H9 (cell line): ENCODE results near the gene P4HB. TPM values are rescaled to one million over a fixed set of nuclear protein-coding genes. Genes with fewer than 3 reads are reported as not detected.

Source experiments
- DNase-seq: peaks from one replicate; pipeline ENCODE4 v3.0.0-alpha.2; 2017
- H2AFZ ChIP-seq: one replicate; pipeline ENCODE4 v1.6.1; 2013; ENCODE audit warnings: mild to moderate bottlenecking, low read length, control low read depth, moderate library complexity
- H2AK5ac ChIP-seq: 2 replicates; pipeline ENCODE4 v1.6.1; 2013; ENCODE audit warnings: low read length, control low read depth, mixed read lengths; ENCODE audit not compliant: insufficient read length
- H2BK120ac ChIP-seq: one replicate; pipeline ENCODE4 v1.6.1; 2013; ENCODE audit warnings: low read depth, mild to moderate bottlenecking, low read length, control low read depth, inconsistent platforms; ENCODE audit not compliant: poor library complexity, severe bottlenecking
- H2BK12ac ChIP-seq: 2 replicates; pipeline ENCODE4 v1.6.1; 2013; ENCODE audit warnings: low read length, control low read depth, mixed read lengths, low read depth; ENCODE audit not compliant: insufficient read length
- H2BK15ac ChIP-seq: 2 replicates; pipeline ENCODE4 v1.6.1; 2013; ENCODE audit warnings: low read depth, low read length, control low read depth
- H2BK20ac ChIP-seq: one replicate; pipeline ENCODE4 v1.6.1; 2013; ENCODE audit warnings: low read depth, mild to moderate bottlenecking, low read length, control low read depth, inconsistent platforms; ENCODE audit not compliant: poor library complexity, severe bottlenecking
- H2BK5ac ChIP-seq: 2 replicates; pipeline ENCODE4 v1.6.1; 2013; ENCODE audit warnings: low read length, control low read depth, mixed read lengths; ENCODE audit not compliant: insufficient read length
- H3K14ac ChIP-seq: 2 replicates; pipeline ENCODE4 v1.6.1; 2013; ENCODE audit warnings: low read length, control low read depth; ENCODE audit not compliant: insufficient read depth
- H3K18ac ChIP-seq: 2 replicates; pipeline ENCODE4 v1.6.1; 2013; ENCODE audit warnings: low read depth, mild to moderate bottlenecking, mixed read lengths, low read length, control low read depth; ENCODE audit not compliant: insufficient read length
- H3K23ac ChIP-seq: 2 replicates; pipeline ENCODE4 v1.6.1; 2013; ENCODE audit warnings: low read length, control low read depth, mixed read lengths, low read depth; ENCODE audit not compliant: insufficient read length
- H3K23me2 ChIP-seq: 2 replicates; pipeline ENCODE4 v1.6.1; 2013; ENCODE audit warnings: low read depth, mild to moderate bottlenecking, mixed read lengths, low read length, control low read depth; ENCODE audit not compliant: insufficient read length, poor library complexity, severe bottlenecking
- H3K27ac ChIP-seq: 2 replicates; pipeline ENCODE4 v1.5.1; 2013; ENCODE audit warnings: low read length, control low read depth, mixed read lengths, low read depth; ENCODE audit not compliant: insufficient read length
- H3K27me3 ChIP-seq: 2 replicates; pipeline ENCODE4 v1.6.1; 2013; ENCODE audit warnings: low read length, control low read depth, inconsistent platforms; ENCODE audit not compliant: insufficient read depth
- H3K4ac ChIP-seq: 2 replicates; pipeline ENCODE4 v1.6.1; 2013; ENCODE audit warnings: low read depth, mild to moderate bottlenecking, control low read depth, inconsistent platforms, low read length, moderate library complexity
- H3K4me1 ChIP-seq: 2 replicates; pipeline ENCODE4 v1.6.1; 2013; ENCODE audit warnings: low read length, control low read depth, inconsistent platforms; ENCODE audit not compliant: insufficient read depth
- H3K4me2 ChIP-seq: 2 replicates; pipeline ENCODE4 v1.6.1; 2013; ENCODE audit warnings: low read length, control low read depth, mixed read lengths; ENCODE audit not compliant: insufficient read length, insufficient read depth
- H3K56ac ChIP-seq: 2 replicates; pipeline ENCODE4 v1.6.1; 2013; ENCODE audit warnings: low read depth, mild to moderate bottlenecking, mixed read lengths, low read length, control low read depth; ENCODE audit not compliant: insufficient read length
- H3K79me1 ChIP-seq: 2 replicates; pipeline ENCODE4 v1.6.1; 2013; ENCODE audit warnings: low read depth, mild to moderate bottlenecking, moderate library complexity, low read length, control low read depth, inconsistent platforms; ENCODE audit not compliant: insufficient read depth, poor library complexity, severe bottlenecking
- H3K79me2 ChIP-seq: 2 replicates; pipeline ENCODE4 v1.6.1; 2013; ENCODE audit warnings: low read length, control low read depth, inconsistent platforms; ENCODE audit not compliant: insufficient read depth
- H3K9ac ChIP-seq: 2 replicates; pipeline ENCODE4 v1.6.1; 2013; ENCODE audit warnings: low read length, control low read depth, mixed read lengths; ENCODE audit not compliant: insufficient read length; ENCODE audit errors: extremely low read depth
- H3K9me3 ChIP-seq: one replicate; pipeline ENCODE4 v1.6.1; 2013; ENCODE audit warnings: low read depth, low read length, inconsistent platforms; ENCODE audit not compliant: control insufficient read depth
- H3T11ph ChIP-seq: one replicate; pipeline ENCODE4 v1.6.1; 2013; ENCODE audit warnings: mild to moderate bottlenecking, low read length, control low read depth, inconsistent platforms
- H4K20me1 ChIP-seq: one replicate; pipeline ENCODE4 v1.6.1; 2013; ENCODE audit not compliant: control insufficient read depth, insufficient read length, insufficient read depth
- H4K5ac ChIP-seq: 2 replicates; pipeline ENCODE4 v1.6.1; 2013; ENCODE audit warnings: low read depth, mild to moderate bottlenecking, mixed read lengths, low read length, control low read depth; ENCODE audit not compliant: insufficient read length
- H4K8ac ChIP-seq: replicated peaks from 2 replicates; pipeline ENCODE4 v1.6.1; 2013; ENCODE audit warnings: low read length, control low read depth, mixed read lengths, low read depth; ENCODE audit not compliant: insufficient read length
- H4K91ac ChIP-seq: 2 replicates; pipeline ENCODE4 v1.6.1; 2013; ENCODE audit warnings: low read depth, mild to moderate bottlenecking, moderate library complexity, mixed read lengths, low read length, control low read depth; ENCODE audit not compliant: insufficient read length
- H3K27ac Mint-ChIP-seq, 3 experiments: 2 replicates in 2 of 3; 3 replicates in 1 of 3; pipeline ENCODE4 v1.8.0; 2020 to 2021; ENCODE audit warnings: mixed read lengths in 3 of 3, mild to moderate bottlenecking in 1 of 3, moderate library complexity in 1 of 3
- H3K27me3 Mint-ChIP-seq: 2 replicates; pipeline ENCODE4 v1.8.0; 2021; ENCODE audit warnings: low read depth, mild to moderate bottlenecking, moderate library complexity, mixed read lengths
- H3K36me3 Mint-ChIP-seq, 3 experiments: 2 replicates in 2 of 3; 3 replicates in 1 of 3; pipeline ENCODE4 v1.8.0; 2020 to 2021; ENCODE audit warnings: low read depth in 3 of 3, mixed read lengths in 3 of 3; ENCODE audit not compliant: insufficient read depth in 1 of 3
- H3K4me1 Mint-ChIP-seq, 2 experiments: 2 replicates each; pipeline ENCODE4 v1.8.0; 2020; ENCODE audit warnings: mixed read lengths in 2 of 2
- H3K4me3 Mint-ChIP-seq, 2 experiments: 2 replicates in 1 of 2; 3 replicates in 1 of 2; pipeline ENCODE4 v1.8.0; 2020 to 2021; ENCODE audit warnings: mild to moderate bottlenecking in 2 of 2, mixed read lengths in 2 of 2, moderate library complexity in 1 of 2
- H3K9me3 Mint-ChIP-seq, 2 experiments: 2 replicates in 1 of 2; 3 replicates in 1 of 2; pipeline ENCODE4 v1.8.0; 2020; ENCODE audit warnings: mild to moderate bottlenecking in 2 of 2, mixed read lengths in 2 of 2, moderate library complexity in 1 of 2
- WGBS: extraction: QIAGEN DNeasy Blood & Tissue Kit; methylation state at CpG from one replicate; pipeline ENCODE4 v1.1.7; 2013; ENCODE audit warnings: missing lambda C conversion rate, low lambda C conversion rate, mixed read lengths; ENCODE audit not compliant: insufficient read length; ENCODE audit errors: extremely low coverage; 5-methylcytosine and 5-hydroxymethylcytosine counted together
- total RNA-seq: library from RNA; stranded (reverse); gene quantifications from 2 replicates; pipeline ENCODE4 v1.2.1, GENCODE V29; 2021
- TF ChIP-seq, protein P1 (sequence below): fragments of 200-600 bp; sonication (generic); conservative IDR thresholded peaks from 3 replicates; pipeline ENCODE4 v1.8.0; 2021; ENCODE audit warnings: antibody characterized with exemption, mild to moderate bottlenecking

P4HB gene
- total RNA-seq, 1 experiment from 2014 or later: 366 TPM

- Mint-ChIP-seq H3K4me1 (no peaks in the 10 kb centered on the region), H3K27me3 (no peaks in the 10 kb centered on the region; the same call in 1 of the 2 replicates), H3K27ac (peak overlapping the region in 1 of 3 experiments; percentile 35; a peak in 1 of 7 replicates), H3K4me3 (no peak overlapping the region), H3K9me3 (no peaks in the 10 kb centered on the region), H3K36me3 (peaks cover 31 to 75% (median 63%) of the 10 kb centered on the region in 3 experiments; a peak in 6 of 7 replicates)
- no peak overlapping the region for H3K9ac ChIP-seq
- DNase-seq: no peak
- no peak overlapping the region for H2BK5ac ChIP-seq
- H3T11ph ChIP-seq: no peak overlapping the region
- H3K4ac ChIP-seq: no peak overlapping the region
- no peak overlapping the region for H3K14ac ChIP-seq
- no peaks in the 10 kb centered on the region for H3K79me2 ChIP-seq
- no peak overlapping the region for H2BK15ac ChIP-seq
- WGBS: no CpG with 5 or more reads among the region's 16 CpGs
- H2BK20ac ChIP-seq: no peak overlapping the region
- no peak overlapping the region for H3K4me2 ChIP-seq
- no peak overlapping the region for H4K91ac ChIP-seq
- H2AK5ac ChIP-seq: no peak overlapping the region
- no peaks in the 10 kb centered on the region for H3K23me2 ChIP-seq
- no peak overlapping the region for H2BK12ac ChIP-seq
- H2AFZ ChIP-seq: no peak overlapping the region
- H3K18ac ChIP-seq: no peak overlapping the region
- no peak overlapping the region for H4K5ac ChIP-seq
- H3K4me1 ChIP-seq: no peaks in the 10 kb centered on the region
- no peak overlapping the region for H4K8ac ChIP-seq
- no peaks in the 10 kb centered on the region for H3K79me1 ChIP-seq
- H2BK120ac ChIP-seq: no peak overlapping the region
- H4K20me1 ChIP-seq: peaks cover 2% of the 10 kb centered on the region
- H3K27ac ChIP-seq: no peak overlapping the region
- H3K23ac ChIP-seq: no peak overlapping the region
- no peaks in the 10 kb centered on the region for H3K9me3 ChIP-seq
- H3K27me3 ChIP-seq: no peaks in the 10 kb centered on the region
- no peak overlapping the region for H3K56ac ChIP-seq
- TF ChIP-seq, protein P1, sequence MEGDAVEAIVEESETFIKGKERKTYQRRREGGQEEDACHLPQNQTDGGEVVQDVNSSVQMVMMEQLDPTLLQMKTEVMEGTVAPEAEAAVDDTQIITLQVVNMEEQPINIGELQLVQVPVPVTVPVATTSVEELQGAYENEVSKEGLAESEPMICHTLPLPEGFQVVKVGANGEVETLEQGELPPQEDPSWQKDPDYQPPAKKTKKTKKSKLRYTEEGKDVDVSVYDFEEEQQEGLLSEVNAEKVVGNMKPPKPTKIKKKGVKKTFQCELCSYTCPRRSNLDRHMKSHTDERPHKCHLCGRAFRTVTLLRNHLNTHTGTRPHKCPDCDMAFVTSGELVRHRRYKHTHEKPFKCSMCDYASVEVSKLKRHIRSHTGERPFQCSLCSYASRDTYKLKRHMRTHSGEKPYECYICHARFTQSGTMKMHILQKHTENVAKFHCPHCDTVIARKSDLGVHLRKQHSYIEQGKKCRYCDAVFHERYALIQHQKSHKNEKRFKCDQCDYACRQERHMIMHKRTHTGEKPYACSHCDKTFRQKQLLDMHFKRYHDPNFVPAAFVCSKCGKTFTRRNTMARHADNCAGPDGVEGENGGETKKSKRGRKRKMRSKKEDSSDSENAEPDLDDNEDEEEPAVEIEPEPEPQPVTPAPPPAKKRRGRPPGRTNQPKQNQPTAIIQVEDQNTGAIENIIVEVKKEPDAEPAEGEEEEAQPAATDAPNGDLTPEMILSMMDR: no peak
Observed at GRCh38 chr17:81851423-81851822, 8.9 kb downstream of the P4HB start.
